Measurements from ENCODE around the gene PODXL.

The PODXL gene

DNA sequence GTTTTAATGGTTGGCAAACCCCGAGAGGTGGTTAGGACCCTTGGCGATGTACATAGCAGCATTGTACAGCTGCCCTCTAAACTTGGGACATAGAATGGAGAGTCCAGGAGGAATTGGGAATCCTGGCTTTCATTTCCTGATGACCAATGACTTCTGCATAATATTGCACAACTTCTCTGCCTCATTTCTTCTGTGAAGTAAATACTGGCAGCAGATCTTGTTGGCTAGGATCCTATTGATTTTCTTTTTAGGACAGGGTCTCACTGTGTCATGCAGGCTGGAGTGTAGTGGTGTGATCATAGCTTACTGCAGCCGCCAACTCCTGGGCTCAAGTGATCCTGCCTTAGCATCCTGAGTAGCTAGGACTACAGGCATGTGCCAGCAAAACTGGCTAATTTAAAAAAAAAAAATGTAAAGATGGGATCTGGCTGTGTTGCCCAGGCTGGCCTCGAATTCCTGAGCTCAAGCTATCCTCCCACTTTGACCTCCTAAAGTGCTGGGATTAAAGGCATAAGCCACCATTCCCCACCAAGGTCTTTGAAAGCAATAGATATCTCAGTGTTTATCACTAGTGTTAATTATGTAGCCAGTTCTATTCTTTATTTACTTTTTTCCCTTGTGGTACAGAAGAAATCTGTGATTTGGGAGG is 58.1 kb downstream of the PODXL start:
- Histone ChIP-seq H3K27ac (ENCODE audit: low read depth, low read length) (peak overlapping the region; percentile 57), H3K27me3 (ENCODE audit: control insufficient read depth in 5 of 5, insufficient read depth in 4 of 5, low read length in 5 of 5) (no peaks in the 10 kb centered on the region), H3K9me3 (ENCODE audit: control insufficient read depth in 5 of 5, low read length in 5 of 5) (no peaks in the 10 kb centered on the region), H3K4me3 (ENCODE audit: low read depth in 1 of 5, low read length in 5 of 5) (no peak overlapping the region), H3K4me1 (ENCODE audit: control insufficient read depth in 5 of 5, insufficient read depth in 5 of 5, low read length in 5 of 5) (peaks cover 11 to 26% (median 21%) of the 10 kb centered on the region in 5 donors), H3K9ac (ENCODE audit: low read length in 5 of 5) (no peak overlapping the region), H3K36me3 (ENCODE audit: control insufficient read depth in 5 of 5, insufficient read depth in 5 of 5, low read length in 5 of 5) (peaks cover 7 to 21% (median 11%) of the 10 kb centered on the region in 5 donors)

DNA sequence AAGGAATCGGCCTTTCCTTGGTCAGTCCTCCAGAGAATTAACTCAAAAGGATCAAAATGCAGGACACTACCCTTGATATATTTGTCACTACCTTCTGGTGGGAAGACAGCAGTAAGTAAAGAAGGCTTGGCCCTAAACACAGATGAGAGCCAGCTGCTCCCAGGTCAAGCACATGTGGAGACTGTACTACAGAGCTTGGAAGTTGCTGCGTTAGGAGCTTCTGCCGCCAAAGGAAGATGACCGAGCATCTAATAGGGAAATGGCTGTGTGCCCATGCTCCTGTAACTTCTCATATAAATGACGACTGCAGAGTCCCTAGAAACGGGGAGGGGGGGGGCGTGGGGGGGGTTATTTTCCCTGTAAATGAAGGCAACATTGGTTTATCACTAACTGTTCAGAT is 59.0 kb downstream of the PODXL start:
- no peaks in the 10 kb centered on the region for H3K27me3 ChIP-seq (ENCODE audit: control insufficient read depth in 5 of 5, insufficient read depth in 4 of 5, low read length in 5 of 5)
- no peaks in the 10 kb centered on the region for H3K9me3 ChIP-seq (ENCODE audit: control insufficient read depth in 5 of 5, low read length in 5 of 5)
- no peak overlapping the region for H3K4me3 ChIP-seq (ENCODE audit: low read depth in 1 of 5, low read length in 5 of 5)
- peaks cover 7 to 17% (median 11%) of the 10 kb centered on the region in 5 donors for H3K36me3 ChIP-seq (ENCODE audit: control insufficient read depth in 5 of 5, insufficient read depth in 5 of 5, low read length in 5 of 5)
- peaks cover 3 to 17% (median 11%) of the 10 kb centered on the region in 5 donors for H3K4me1 ChIP-seq (ENCODE audit: control insufficient read depth in 5 of 5, insufficient read depth in 5 of 5, low read length in 5 of 5)
- H3K27ac ChIP-seq (ENCODE audit: low read depth, low read length): peak overlapping the region; percentile 57
- no peak overlapping the region for H3K9ac ChIP-seq (ENCODE audit: low read length in 5 of 5)

DNA sequence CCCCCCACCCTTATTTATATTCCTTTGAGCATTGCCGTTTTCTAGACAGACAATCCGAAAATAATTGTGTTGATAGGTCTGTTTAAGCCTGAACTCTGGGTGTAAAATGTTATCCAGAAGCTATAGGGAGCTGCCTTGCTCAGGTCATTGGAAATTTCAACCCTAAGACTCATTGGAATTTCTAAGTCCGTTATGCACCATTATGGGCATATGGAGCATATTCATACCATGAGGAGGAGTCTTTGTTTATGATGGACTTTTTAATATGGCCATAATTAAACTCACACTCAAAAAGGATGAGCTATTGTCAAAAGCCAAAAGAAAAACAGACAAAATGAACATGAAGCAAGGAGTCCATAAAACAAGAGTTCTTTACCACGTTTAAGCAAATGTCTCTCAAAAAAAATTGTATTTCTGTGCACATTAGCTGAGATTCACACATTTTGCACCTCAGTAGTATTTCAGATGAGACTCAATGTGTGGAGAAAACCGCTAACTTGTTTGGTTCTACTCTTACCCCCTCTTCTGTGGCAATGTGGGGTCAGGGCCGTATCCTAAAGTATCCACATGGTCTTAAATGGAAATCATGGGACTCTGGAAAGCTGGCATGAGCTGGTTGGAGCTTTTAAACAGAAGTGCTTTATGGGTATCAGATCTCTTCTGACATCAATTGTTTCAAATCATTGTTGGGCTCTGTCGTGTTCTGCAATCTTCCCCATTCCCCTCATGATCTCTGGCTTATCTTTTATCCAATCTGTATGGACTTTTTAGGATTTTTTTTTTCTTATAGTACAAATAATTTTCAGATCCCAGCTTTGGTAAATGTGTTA is 60.5 kb downstream of the PODXL start:
- H3K9ac ChIP-seq (ENCODE audit: low read length in 5 of 5): no peak overlapping the region
- H3K27ac ChIP-seq (ENCODE audit: low read depth, low read length): no peak overlapping the region
- no peaks in the 10 kb centered on the region for H3K27me3 ChIP-seq (ENCODE audit: control insufficient read depth in 5 of 5, insufficient read depth in 4 of 5, low read length in 5 of 5)
- H3K9me3 ChIP-seq (ENCODE audit: control insufficient read depth in 5 of 5, low read length in 5 of 5): no peaks in the 10 kb centered on the region
- H3K36me3 ChIP-seq (ENCODE audit: control insufficient read depth in 5 of 5, insufficient read depth in 5 of 5, low read length in 5 of 5): peaks cover 7 to 17% (median 11%) of the 10 kb centered on the region in 5 donors
- H3K4me1 ChIP-seq (ENCODE audit: control insufficient read depth in 5 of 5, insufficient read depth in 5 of 5, low read length in 5 of 5): peaks cover 3 to 16% (median 10%) of the 10 kb centered on the region in 5 donors
- no peak overlapping the region for H3K4me3 ChIP-seq (ENCODE audit: low read depth in 1 of 5, low read length in 5 of 5)

DNA sequence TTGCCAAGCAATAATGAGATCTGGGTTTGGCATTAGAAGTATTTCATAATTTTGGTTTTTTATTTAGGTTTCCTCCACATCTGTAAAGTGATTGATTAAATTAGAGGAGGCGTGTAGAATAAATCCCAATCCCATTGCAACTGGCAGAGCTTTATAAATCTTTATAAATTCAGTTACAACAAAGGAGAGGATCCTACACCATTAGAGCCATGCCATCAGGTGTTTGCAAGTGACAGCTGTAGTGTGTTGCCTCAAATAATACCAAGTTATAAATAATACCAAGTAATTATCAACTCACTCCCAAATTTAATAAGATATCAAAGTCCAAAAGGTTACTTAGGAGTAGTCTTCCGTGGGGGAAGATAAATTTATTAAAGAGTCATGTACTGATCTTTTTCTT is 62.2 kb downstream of the PODXL start:
- H3K9ac ChIP-seq (ENCODE audit: low read length in 5 of 5): no peak overlapping the region
- no peak overlapping the region for H3K4me3 ChIP-seq (ENCODE audit: low read depth in 1 of 5, low read length in 5 of 5)
- H3K4me1 ChIP-seq (ENCODE audit: control insufficient read depth in 5 of 5, insufficient read depth in 5 of 5, low read length in 5 of 5): peaks cover 3 to 16% (median 10%) of the 10 kb centered on the region in 5 donors
- peaks cover 4 to 21% (median 7%) of the 10 kb centered on the region in 5 donors for H3K36me3 ChIP-seq (ENCODE audit: control insufficient read depth in 5 of 5, insufficient read depth in 5 of 5, low read length in 5 of 5)
- H3K27me3 ChIP-seq (ENCODE audit: control insufficient read depth in 5 of 5, insufficient read depth in 4 of 5, low read length in 5 of 5): no peaks in the 10 kb centered on the region
- H3K27ac ChIP-seq (ENCODE audit: low read depth, low read length): no peak overlapping the region
- no peaks in the 10 kb centered on the region for H3K9me3 ChIP-seq (ENCODE audit: control insufficient read depth in 5 of 5, low read length in 5 of 5)

DNA sequence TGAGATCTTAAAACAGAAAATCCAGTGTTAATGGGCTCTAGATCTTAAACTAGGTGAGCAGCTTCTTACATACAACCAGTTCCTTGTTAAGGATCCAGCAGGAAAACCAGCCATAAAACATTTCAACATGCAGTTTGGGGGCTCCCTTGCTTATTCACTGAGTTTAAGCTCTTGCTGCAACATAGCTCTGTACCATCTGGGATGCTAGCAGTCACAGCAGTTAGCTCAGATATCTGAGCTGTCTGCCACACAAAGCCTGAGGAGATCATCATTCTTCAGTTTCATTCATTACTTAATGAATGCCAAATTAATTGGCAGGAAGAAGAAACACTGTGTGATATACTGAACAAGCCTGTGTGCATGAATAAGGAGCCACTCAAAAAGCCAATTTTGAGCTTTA is 62.8 kb downstream of the PODXL start:
- H3K9ac ChIP-seq (ENCODE audit: low read length in 5 of 5): no peak overlapping the region
- peaks cover 4 to 21% (median 7%) of the 10 kb centered on the region in 5 donors for H3K36me3 ChIP-seq (ENCODE audit: control insufficient read depth in 5 of 5, insufficient read depth in 5 of 5, low read length in 5 of 5)
- peaks cover 3 to 15% (median 9%) of the 10 kb centered on the region in 5 donors for H3K4me1 ChIP-seq (ENCODE audit: control insufficient read depth in 5 of 5, insufficient read depth in 5 of 5, low read length in 5 of 5)
- no peak overlapping the region for H3K4me3 ChIP-seq (ENCODE audit: low read depth in 1 of 5, low read length in 5 of 5)
- no peaks in the 10 kb centered on the region for H3K9me3 ChIP-seq (ENCODE audit: control insufficient read depth in 5 of 5, low read length in 5 of 5)
- H3K27ac ChIP-seq (ENCODE audit: low read depth, low read length): no peak overlapping the region
- H3K27me3 ChIP-seq (ENCODE audit: control insufficient read depth in 5 of 5, insufficient read depth in 4 of 5, low read length in 5 of 5): no peaks in the 10 kb centered on the region

DNA sequence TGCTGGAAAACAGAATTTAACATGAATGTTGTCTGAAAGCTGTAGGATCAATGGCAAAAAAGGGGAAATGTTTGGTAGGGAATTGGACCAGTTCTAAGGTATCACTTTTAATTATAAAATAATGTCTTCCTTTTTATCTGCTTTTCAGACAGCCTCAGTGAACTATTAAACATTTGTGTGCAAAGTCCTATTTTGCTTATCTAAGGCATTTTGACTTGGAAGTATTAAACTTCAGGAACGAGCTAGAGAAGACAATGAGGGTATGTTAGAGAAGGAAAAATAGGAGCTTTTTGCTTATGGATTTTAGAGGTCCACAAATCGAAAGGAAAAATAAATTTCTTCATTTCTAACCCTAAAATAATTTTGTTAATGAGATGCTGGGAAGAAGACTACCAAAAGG is 63.3 kb downstream of the PODXL start:
- H3K27me3 ChIP-seq (ENCODE audit: control insufficient read depth in 5 of 5, insufficient read depth in 4 of 5, low read length in 5 of 5): no peaks in the 10 kb centered on the region
- no peak overlapping the region for H3K9ac ChIP-seq (ENCODE audit: low read length in 5 of 5)
- H3K4me3 ChIP-seq (ENCODE audit: low read depth in 1 of 5, low read length in 5 of 5): no peak overlapping the region
- H3K4me1 ChIP-seq (ENCODE audit: control insufficient read depth in 5 of 5, insufficient read depth in 5 of 5, low read length in 5 of 5): peaks cover 1 to 10% (median 4%) of the 10 kb centered on the region in 5 donors
- peaks cover 4 to 23% (median 7%) of the 10 kb centered on the region in 5 donors for H3K36me3 ChIP-seq (ENCODE audit: control insufficient read depth in 5 of 5, insufficient read depth in 5 of 5, low read length in 5 of 5)
- H3K27ac ChIP-seq (ENCODE audit: low read depth, low read length): no peak overlapping the region
- no peaks in the 10 kb centered on the region for H3K9me3 ChIP-seq (ENCODE audit: control insufficient read depth in 5 of 5, low read length in 5 of 5)

DNA sequence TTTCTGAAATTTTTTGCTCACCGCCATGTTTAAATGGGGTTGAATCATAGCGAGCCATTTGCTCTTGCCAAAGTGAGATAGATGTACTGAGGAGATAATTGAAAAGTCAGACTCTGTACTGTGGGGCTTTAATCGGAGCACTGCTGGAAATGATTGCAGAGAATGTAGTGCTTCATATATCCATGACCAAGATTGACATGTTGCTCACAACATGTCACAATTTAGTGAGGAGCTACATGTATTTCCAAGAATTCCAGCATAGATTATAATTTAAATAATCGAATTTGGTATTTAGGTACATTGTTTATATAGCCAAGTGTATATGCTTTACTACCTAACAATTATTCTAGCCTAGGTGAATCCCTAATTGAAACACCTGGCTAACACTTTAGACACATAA is 66.5 kb downstream of the PODXL start:
- no peak overlapping the region for H3K4me3 ChIP-seq (ENCODE audit: low read depth in 1 of 5, low read length in 5 of 5)
- H3K27ac ChIP-seq (ENCODE audit: low read depth, low read length): no peak overlapping the region
- peaks cover 5 to 37% (median 8%) of the 10 kb centered on the region in 5 donors for H3K36me3 ChIP-seq (ENCODE audit: control insufficient read depth in 5 of 5, insufficient read depth in 5 of 5, low read length in 5 of 5)
- H3K9ac ChIP-seq (ENCODE audit: low read length in 5 of 5): no peak overlapping the region
- no peaks in the 10 kb centered on the region for H3K27me3 ChIP-seq (ENCODE audit: control insufficient read depth in 5 of 5, insufficient read depth in 4 of 5, low read length in 5 of 5)
- H3K4me1 ChIP-seq (ENCODE audit: control insufficient read depth in 5 of 5, insufficient read depth in 5 of 5, low read length in 5 of 5): peaks cover 0 to 9% (median 0%) of the 10 kb centered on the region in 5 donors
- H3K9me3 ChIP-seq (ENCODE audit: control insufficient read depth in 5 of 5, low read length in 5 of 5): no peaks in the 10 kb centered on the region

DNA sequence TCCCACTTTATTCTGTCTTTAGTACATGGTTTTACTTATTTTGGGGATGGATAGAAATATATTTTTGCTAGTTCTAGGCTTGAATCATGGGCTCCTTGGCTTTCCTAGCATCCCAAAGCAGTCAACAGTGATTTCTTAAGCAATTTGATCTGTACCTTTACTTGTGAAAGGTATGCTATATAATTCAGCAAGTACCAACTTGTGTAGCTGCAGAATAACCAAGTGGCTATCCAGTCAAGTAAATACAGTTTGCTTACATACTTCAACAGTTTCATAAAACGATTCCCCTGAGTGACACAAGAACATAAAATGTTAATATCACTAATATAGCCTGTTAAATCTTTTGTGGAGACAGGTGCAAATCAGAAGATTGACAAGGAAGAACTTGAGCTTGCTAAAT is 67.2 kb downstream of the PODXL start:
- Histone ChIP-seq H3K27me3 (ENCODE audit: control insufficient read depth in 5 of 5, insufficient read depth in 4 of 5, low read length in 5 of 5) (no peaks in the 10 kb centered on the region), H3K9me3 (ENCODE audit: control insufficient read depth in 5 of 5, low read length in 5 of 5) (no peaks in the 10 kb centered on the region), H3K27ac (ENCODE audit: low read depth, low read length) (no peak overlapping the region), H3K4me1 (ENCODE audit: control insufficient read depth in 5 of 5, insufficient read depth in 5 of 5, low read length in 5 of 5) (peaks cover 0 to 9% (median 0%) of the 10 kb centered on the region in 5 donors), H3K36me3 (ENCODE audit: control insufficient read depth in 5 of 5, insufficient read depth in 5 of 5, low read length in 5 of 5) (peaks cover 5 to 41% (median 8%) of the 10 kb centered on the region in 5 donors), H3K9ac (ENCODE audit: low read length in 5 of 5) (no peak overlapping the region), H3K4me3 (ENCODE audit: low read depth in 1 of 5, low read length in 5 of 5) (no peak overlapping the region)

DNA sequence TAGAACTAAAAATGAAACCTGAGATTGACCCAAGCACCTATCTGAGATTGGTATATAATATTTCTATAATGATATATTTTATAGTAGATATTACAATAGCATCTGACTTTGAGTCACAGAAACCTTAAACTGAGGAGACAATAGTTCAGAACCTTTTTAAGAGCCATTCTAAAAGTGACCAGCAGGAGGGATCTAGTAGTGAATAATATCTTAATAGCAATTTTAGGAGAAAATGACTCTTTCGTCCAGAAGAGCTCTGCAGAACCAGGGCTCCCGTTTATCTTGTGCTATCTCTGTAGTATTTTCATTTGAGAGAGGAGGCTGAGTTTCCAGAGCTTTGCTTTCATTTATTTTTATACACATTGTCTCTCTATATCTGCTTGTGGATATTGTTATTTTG is 68.1 kb downstream of the PODXL start:
- H3K36me3 ChIP-seq (ENCODE audit: control insufficient read depth in 5 of 5, insufficient read depth in 5 of 5, low read length in 5 of 5): peaks cover 5 to 35% (median 14%) of the 10 kb centered on the region in 5 donors
- no peak overlapping the region for H3K4me3 ChIP-seq (ENCODE audit: low read depth in 1 of 5, low read length in 5 of 5)
- no peaks in the 10 kb centered on the region for H3K27me3 ChIP-seq (ENCODE audit: control insufficient read depth in 5 of 5, insufficient read depth in 4 of 5, low read length in 5 of 5)
- H3K4me1 ChIP-seq (ENCODE audit: control insufficient read depth in 5 of 5, insufficient read depth in 5 of 5, low read length in 5 of 5): peaks cover 0 to 9% (median 0%) of the 10 kb centered on the region in 5 donors
- H3K9ac ChIP-seq (ENCODE audit: low read length in 5 of 5): no peak overlapping the region
- H3K9me3 ChIP-seq (ENCODE audit: control insufficient read depth in 5 of 5, low read length in 5 of 5): no peaks in the 10 kb centered on the region
- H3K27ac ChIP-seq (ENCODE audit: low read depth, low read length): no peak overlapping the region

DNA sequence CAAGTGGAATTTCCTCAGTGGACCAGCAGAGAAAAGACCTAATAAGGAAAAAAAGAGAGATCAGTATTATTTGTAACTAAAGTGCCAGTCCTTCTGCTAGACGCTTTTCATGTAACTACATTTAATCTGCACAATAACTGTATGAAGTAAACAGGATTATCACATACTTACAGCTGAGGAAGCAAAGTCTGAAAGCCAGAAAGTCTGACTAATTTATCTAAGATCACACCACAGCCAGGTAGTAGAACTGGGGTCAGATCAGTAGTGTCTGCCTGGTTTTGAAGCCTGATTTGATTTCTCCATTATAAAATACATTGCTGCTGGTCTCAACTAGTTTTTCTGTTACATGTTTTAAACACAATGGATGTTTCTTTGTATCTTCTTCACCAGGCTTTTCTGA is 69.2 kb downstream of the PODXL start:
- Histone ChIP-seq H3K36me3 (ENCODE audit: control insufficient read depth in 5 of 5, insufficient read depth in 5 of 5, low read length in 5 of 5) (peaks cover 7 to 42% (median 16%) of the 10 kb centered on the region in 5 donors), H3K4me3 (ENCODE audit: low read depth in 1 of 5, low read length in 5 of 5) (no peak overlapping the region), H3K9ac (ENCODE audit: low read length in 5 of 5) (no peak overlapping the region), H3K4me1 (ENCODE audit: control insufficient read depth in 5 of 5, insufficient read depth in 5 of 5, low read length in 5 of 5) (peaks cover 0 to 9% (median 0%) of the 10 kb centered on the region in 5 donors), H3K27me3 (ENCODE audit: control insufficient read depth in 5 of 5, insufficient read depth in 4 of 5, low read length in 5 of 5) (no peaks in the 10 kb centered on the region), H3K9me3 (ENCODE audit: control insufficient read depth in 5 of 5, low read length in 5 of 5) (no peaks in the 10 kb centered on the region), H3K27ac (ENCODE audit: low read depth, low read length) (no peak overlapping the region)
